Skin epidermis (tissue), 12 donors: ENCODE measurements around the gene CNTNAP2.
"Not testable (repeated sequence)": the region's sequence is repeated elsewhere in the genome, so short reads cannot be mapped to it uniquely, and the experiment has no call there.

Source experiments
- H3K27ac ChIP-seq, 21 experiments: fragments of 200-600 bp; sonication (generic) in 11 of 21; one replicate each; pipeline ENCODE4 v1.5.0; 2020; ENCODE audit warnings: mild to moderate bottlenecking in 3 of 21, inconsistent platforms in 2 of 21, moderate library complexity in 2 of 21
- H3K4me3 ChIP-seq, 7 experiments: fragments of 200-600 bp; sonication (generic) in 2 of 7; one replicate each; pipeline ENCODE4 v1.5.0; 2020; ENCODE audit warnings: inconsistent platforms in 2 of 7, mild to moderate bottlenecking in 2 of 7, moderate library complexity in 1 of 7

The CNTNAP2 gene

GRCh38 chr7:148463210-148463609 is 2346.6 kb downstream of the CNTNAP2 start:
- no peak overlapping the region for H3K27ac ChIP-seq
- no peak overlapping the region for H3K4me3 ChIP-seq

- no peak overlapping the region for H3K4me3 ChIP-seq
- no peak overlapping the region for H3K27ac ChIP-seq
These were observed 2348.3 kb downstream of the CNTNAP2 start for GRCh38 chr7:148464947-148465346.

GRCh38 chr7:148465441-148465840 is 2348.8 kb downstream of the CNTNAP2 start:
- H3K4me3 ChIP-seq, H3K27ac ChIP-seq: not testable (repeated sequence)

GRCh38 chr7:148466120-148466519 is 2349.5 kb downstream of the CNTNAP2 start:
- H3K4me3 ChIP-seq, result no peak overlapping the region
- H3K27ac ChIP-seq, result no peak overlapping the region

- H3K4me3 ChIP-seq, result no peak overlapping the region
- no peak overlapping the region for H3K27ac ChIP-seq
These were observed 2352.1 kb downstream of the CNTNAP2 start for GRCh38 chr7:148468700-148469098.
